ENCODE data around the gene MAP1S.

The MAP1S gene

DNA sequence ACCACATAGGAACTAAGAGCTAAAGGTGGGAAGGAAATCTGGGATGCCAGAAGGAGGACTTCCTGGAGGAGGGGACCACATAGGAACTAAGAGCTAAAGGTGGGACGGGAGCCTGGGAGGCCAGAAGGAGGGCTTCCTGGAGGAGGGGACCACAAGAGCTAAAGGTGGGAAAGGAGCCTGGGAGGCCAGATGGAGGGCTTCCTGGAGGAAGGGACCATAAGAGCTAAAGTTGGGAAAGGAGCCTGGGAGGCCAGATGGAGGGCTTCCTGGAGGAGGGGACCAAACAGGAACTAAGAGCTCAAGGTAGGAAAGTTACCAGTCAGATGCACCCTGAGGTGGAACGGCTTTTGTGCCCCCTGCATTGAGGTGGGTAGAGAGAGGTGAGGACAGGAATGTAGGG lies 22.2 kb downstream of the MAP1S start:
- no peak for DNase-seq

DNA sequence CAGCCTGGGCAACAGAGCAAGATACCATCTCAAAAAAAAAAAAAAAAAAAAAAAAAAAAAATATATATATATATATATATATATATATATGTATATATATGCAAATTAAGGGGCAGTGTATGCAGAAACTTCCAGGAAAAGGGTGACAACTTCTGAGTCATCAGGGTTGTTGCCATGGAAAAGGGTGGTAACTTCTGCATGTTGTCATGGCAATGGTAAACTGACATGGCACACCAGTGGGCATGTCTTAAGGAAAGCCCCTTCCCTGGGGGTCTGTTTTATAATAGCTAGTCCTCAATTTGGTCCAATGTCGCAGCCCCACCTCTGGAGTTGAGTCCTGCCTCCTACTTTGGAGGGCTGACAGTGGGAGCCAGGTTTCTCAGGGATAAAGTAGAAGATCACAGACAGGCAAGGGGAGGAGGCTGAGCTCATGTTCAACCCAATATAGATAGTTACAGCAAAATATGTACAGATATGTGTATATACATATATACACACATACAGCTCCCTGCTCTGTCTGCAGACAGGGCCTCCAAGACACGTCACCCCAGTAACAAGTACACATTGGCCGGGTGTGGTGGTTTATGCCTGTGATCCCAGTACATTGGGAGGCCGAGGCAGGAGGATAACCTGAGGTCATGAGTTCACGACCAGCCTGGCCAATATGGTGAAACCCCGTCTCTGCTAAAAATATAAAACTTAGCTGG lies 24.7 kb downstream of the MAP1S start:
- peak; percentile 35 to 53 for DNase-seq

DNA sequence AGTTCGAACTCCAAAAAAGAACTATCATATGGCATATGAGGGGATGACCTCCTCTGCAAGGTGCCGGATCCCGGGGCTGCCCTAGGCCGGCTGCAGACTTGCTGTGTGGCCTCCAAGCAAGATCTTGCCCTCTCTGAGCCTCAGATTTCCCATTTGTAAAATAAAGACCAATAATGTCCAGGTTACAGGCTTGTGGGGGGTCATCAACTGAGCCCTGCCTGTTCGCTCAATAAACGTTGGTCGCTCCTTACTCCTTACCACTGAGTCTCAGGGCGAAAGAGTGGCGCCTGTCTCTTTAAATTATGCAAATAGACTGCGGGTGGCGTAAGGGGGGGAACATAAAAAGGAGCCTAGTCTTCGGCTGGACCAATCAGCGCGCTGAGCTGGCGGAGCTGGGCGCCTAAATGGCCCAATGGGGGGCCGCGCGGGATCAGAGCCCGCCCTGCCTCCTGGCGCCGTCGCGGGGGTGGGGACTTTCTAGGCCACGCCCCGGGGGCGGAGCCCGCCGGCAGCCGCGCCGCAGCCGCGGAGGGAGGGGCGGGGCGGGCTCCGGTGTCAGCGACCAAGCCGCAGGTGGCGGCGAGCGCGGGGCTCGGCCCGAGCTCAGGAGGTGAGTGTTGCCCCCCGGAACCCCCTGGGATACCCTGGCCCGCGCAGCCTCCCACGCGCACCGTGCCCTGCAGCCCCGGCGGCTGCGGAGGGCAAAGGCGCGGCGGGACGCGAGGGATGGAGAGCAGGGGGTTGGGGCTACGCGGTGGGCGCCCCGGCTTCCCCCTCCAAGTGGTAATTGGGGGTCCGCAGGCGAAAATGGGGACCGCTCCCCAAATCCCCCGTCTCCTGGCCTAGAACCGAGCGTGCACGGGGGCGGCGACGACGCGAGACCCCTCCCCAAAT lies 28.2 kb downstream of the MAP1S start:
- DNase-seq = peak; percentile 96

DNA sequence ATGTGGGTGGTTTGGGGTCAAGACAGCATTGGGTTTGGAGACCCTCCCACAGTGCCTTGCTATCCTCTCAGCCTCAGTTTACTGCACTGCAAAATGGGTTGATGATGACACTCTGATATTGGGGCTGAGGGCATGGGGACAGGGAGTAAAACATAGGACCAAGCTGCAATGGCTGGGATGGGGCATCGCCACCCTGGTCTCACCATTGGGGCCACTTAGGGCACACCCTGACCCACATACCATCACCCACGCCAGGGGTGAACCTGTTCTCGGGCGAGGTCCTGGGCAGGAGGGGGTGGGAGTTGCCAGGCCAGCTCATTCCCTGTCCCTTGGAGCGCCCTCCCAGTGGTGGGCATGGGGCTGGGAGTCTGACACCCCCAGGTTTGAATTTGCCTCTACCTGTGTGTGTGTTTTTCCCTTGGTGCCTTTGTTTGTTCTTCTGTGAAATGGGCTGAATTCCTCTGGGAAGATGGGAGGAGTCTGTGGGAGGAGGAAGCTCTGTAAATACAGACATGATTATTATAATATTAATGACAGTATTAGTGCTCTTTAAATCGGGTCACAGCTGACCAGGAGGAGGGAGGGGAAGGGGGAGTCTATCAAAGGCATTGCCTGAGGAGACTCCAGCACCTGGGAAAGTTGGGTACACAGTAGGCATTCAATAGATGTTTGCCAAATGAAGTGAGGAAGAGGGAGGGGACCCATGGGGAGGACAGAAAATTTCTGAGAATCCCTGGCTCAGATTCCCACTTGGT lies 29.8 kb downstream of the MAP1S start:
- DNase-seq = no peak

DNA sequence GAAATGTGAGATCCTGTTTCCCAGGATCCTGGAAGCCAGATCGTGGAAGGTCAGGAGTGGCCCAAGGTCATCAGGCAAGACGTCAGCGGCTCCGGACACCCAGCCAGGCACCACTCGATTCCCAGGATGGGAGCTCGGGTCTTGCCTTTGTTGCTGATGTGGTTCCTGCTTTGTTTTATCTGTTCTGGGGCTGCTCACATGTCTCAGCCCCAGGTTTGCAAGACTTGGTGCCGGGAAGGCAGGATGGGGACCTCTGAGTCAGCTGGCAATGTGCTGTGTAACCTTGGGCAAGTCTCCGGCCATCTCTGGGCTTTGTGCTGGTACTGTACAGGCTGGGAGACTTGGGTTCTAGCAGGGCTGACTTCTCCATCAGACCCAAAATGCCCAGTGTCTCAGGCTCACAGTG lies 30.6 kb downstream of the MAP1S start:
- DNase-seq = no peak

DNA sequence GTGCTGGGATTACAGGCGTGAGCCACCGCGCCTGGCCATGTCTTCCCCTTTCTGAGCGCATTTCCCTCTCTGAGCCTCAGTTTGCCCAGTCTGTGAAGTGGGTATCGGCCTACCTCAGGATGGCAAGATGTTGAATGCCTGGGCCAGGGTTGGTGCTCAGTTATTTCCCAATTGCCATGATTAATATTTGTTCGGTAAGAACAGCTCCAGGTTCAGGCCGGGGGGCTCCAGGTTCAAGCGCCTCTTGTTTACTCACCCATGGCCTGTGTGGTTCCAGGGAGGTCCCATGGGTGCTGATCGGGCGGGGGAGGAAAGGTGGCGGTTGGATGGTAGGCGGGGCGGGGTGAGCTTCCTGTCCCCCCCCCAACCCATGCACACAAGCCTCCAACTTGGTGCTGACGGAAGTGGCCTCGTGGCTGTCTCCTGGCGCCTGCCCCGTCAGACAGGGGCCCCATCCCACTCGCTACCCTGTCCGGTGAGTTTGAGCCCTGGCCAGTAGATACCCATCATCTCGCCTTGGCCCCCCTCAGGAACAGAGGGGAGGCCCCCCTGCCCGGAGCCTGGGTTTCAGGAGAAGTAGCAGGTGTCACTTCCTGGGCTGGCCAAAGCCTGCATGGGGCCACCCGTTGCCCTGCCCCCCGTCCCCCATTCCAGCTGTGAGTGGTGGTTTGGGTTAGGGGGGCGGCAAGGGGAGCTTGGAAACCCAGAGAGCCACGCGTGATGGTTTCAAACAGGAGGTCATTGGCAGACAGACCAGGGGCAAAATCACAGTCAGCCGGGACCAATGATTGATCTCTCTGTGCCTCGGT lies 32.0 kb downstream of the MAP1S start, which contains the start of gene FCHO1:
FCHO1 (plus strand) TSS at position 375 of the 809 bp plus-strand sequence. CDS start 3,688 bp downstream, outside the sequence.
- peak; percentile 86 to 88 for DNase-seq

DNA sequence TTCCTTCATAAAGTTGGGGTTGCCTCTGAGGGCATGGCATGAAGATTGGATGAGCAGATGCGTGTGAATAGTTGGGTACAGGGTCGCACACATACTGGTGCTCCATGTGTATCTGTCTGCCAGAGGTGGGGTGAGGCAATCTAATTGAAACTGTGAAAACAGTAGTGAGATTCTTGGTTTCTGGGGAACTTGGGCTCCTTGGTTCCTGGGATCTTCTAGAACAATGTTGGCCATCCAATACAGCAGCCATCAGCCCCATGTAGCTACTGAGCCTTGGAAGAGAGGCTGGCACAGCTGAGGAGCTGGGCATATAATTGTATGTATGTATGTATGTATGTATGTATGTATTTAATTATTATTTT lies 32.6 kb downstream of the MAP1S start:
- no peak for DNase-seq

DNA sequence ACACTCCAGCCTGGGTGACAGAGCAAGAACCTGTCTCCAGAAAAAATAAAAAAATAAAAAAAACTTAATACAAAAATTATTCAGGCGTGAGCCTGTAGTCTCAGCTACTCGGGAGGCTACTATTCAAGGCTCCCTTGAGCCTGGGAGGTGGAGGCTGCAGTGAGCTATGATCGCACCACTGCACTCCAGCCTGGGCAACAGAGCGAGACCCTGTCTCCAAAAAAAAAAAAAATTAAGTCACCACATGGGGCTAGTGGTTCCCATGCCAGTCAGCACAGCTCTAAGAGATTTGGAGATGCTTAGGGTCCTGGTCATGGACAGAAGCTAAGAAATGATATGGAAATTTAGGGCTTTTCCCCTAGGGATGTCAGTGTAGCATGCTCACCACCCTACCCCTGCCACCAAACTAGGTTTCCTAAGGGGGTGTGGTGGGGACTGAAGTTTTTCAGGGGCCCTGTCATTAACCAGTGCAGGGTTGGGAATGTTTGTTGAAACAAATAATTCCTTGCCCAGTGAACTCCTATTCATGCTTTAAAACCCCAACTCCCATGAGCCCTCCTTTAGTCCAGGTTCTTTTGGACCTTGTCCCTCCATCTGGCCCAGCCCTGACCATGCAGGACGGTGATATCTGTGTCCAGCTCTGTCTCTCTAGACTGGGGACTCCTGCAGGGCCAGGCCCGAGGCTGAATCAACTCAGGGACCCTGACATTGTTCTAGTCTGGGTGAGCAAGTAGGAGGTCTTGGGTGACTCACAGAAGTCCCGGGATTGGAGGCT lies 33.8 kb downstream of the MAP1S start:
- no peak for DNase-seq

DNA sequence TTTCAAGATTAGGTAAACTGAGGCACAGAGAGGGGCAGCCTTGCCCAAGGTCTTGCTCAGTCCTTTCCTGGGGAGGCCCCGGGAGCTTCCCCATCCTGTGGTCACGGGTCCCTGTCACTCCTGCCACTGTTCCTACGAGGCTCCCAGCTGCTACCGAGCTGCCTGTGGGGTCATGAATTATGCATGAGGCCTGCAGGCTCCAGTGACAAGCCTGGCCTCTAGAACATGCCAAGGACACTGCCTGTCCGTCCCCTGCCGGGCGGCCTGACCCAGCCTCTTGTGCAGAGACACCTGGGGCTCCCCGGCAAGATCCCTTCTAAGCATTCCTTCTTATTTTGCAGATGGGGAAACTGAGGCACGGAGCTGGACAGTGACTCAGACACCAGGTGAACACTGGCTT lies 34.7 kb downstream of the MAP1S start:
- no peak for DNase-seq

DNA sequence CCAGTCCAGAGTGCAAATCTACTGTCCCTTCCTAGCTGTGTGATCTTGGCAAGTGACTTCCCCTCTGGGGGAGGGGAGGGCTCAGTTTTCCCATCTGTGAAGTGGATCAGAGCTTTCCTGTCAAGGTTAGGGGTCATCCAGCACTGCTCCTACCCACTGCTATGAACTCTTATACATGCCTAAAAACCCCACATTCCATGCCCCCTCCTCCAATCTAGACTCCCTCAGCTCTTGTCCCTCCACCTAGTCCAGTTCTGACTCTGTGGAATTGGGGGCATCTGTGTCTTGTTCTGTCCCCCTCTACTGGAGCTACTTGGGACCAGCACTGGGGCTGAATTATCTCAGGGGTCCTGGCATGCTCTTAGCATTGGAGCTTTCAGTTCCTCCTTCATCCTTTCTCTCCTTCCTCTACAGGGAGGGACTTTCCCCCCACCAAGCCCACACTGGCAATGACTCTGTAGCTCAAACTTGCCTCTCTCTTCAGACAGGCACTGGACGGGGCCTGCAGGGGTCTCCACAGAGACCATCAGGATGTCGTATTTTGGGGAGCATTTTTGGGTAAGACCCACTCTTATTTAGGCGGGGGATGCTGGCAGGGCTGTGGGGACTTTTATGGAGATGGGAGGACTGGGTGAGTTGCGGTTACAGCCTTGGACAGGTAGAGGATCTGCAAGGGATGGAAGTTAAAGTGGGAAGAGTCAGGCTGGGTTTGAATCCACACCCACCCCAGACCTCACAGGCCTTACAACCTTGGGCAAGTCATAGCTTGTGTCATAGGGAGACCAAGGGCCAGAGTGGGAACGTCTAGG lies 35.6 kb downstream of the MAP1S start:
- peak in 1 of 2 donors; percentile 60 for DNase-seq

DNA sequence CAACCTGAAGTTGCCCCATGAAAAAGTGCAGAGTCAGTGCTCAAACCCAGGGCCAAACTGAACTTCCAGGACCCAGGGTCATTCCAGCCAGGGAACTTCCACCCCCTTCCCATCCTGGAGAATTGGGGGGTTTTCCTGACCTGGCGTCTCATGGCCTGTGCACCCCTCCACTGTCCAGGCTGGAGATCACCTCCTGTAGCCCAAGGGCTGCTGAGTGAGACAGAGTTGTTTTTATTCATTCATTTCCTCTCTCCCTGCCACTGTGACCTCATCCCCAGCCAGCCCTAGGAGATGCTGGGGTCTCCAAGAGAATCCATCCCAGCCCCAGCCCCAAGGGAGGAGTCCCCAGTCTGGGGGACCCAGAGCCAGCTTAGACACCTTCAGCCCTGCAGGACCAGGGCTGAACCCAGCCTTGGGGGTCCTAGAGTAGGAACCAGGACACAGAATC lies 36.2 kb downstream of the MAP1S start:
- no peak for DNase-seq

DNA sequence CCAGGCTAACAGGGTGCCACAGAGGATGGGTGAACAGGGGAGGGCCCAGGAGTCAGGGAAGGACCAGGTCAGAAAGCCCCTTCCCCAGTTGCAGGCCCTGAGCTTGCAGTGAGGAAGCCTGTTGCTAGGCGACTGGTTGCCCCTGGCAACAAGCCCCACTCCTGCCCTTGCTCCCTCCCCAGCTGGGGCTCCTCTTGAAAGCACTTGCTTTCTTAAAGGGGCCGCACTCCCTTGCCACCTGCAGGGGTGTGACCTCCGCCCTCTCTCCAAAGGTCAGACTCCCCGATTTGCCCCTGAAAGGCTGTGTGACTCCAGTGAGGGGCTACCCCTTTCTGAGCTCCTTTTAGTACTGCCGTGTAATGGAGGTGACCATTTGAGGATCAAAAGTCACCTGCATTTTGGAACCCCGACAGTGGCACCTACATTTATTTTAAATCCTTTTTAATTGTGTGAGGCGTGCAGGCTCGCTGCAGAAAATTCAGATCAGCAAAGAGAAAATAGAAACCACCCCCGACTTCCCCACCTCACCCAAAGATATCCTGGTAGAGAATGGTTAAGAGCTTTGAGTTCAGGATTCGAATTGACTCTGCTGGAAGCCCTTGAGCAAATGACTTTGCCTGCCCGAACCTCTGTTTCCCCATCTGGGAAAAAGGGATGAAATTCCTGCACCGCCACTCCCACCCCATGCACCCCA lies 36.8 kb downstream of the MAP1S start:
- DNase-seq = peak; percentile 59

DNA sequence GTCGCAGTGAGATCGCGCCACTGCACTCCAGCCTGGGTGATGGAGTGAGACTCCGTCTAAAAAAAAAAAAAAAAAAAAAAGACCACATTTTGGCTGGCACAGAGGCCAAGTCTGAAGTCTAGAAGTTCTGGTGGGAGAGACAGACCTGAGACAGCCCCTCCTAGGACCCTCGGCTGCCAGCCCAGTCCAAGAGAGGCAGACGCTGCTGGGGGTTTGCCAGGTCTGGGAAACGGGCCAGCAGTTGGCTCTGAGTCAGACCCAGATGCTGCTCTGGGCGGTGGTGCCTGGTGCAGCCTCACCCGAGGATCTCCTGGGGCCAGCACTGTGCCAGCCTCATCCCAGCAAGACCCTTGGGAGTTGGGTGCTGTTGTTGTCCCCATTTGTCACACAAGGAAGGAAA lies 37.8 kb downstream of the MAP1S start:
- DNase-seq = no peak

DNA sequence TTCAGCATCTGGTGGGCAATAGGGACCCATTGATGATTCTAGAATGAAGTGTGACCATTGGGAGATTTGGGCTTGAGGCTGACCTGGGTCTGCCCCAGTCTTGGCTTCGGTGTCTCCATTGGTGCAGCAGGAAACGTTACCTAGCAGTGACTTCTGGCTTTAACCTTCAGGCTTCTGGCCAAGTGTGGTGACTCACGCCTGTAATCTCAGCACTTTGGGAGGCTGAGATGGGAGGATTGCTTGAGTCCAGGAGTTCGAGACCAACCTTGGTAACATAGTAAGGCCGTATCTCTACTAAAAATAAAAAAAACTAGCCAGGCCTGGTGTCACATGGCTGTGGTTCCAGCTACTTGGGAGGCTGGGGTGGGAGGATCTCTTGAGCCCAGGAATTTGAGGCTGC lies 39.2 kb downstream of the MAP1S start:
- no peak for DNase-seq

DNA sequence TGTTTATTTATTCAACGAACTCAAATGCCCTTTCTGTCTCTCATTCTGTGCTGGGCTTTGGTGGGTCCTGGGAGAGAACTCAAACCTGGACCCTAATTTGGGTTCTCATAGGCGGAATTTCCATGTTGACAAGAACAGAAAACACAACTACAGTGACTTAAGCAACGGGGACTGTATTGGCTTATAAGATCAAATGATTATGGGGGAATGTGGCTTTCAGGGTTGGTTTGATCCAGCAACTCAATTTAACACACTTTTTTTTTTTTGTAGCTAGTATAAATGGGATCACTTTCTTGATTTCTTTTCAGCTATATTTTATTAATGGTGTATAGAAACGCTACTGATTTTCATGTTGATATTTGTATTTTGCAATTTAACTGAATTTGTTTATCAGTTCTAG lies 41.9 kb downstream of the MAP1S start:
- no peak for DNase-seq

DNA sequence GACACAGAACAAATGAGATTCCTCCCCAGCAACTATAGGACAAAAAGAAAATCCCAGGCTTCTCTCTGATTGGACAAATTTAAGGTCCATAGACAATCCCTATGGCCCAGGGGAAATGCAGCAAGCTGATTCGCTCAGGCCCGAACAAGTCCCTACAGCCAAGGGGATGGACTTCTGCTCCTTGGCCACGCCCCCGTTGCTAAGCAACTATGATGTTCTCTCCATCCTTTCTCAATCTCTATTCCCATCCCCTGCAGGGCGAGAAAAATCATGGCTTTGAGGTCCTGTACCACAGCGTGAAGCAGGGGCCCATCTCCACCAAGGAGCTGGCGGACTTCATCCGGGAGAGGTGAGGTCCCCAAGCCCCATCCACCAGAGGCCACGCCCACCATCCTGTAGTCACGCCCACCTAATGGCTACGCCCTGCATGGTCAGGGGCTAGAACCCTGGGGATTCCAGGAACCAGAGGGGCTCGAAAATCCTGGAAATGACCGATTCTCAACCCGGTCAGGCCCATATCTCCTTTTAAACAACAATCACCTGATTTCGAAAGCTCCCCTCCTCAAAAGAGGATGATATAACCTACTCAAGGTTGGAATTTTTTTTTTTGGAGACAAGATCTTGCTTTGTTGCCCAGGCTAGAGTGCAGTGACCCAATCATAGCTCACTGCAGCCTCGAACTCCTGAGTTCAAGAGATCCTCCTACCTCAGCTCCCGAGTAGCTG lies 43.4 kb downstream of the MAP1S start:
- peak in 1 of 2 donors; percentile 44 for DNase-seq

DNA sequence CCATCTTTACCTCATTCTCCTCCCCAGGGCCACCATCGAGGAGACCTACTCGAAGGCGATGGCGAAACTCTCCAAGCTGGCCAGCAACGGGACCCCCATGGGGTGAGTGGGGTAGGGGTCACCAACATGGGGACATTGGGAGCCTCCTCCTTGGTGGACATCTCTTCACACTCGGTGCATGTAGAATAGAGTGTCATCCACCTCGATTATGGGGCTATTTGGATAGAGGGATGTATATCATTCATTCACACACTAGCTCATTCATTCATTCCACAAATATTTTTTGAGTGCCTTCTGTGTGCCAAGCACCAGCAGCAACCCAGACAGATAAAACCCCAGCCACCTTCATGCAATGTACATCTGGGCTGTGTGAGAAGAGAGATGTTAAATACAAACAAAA lies 45.1 kb downstream of the MAP1S start:
- DNase-seq = no peak

DNA sequence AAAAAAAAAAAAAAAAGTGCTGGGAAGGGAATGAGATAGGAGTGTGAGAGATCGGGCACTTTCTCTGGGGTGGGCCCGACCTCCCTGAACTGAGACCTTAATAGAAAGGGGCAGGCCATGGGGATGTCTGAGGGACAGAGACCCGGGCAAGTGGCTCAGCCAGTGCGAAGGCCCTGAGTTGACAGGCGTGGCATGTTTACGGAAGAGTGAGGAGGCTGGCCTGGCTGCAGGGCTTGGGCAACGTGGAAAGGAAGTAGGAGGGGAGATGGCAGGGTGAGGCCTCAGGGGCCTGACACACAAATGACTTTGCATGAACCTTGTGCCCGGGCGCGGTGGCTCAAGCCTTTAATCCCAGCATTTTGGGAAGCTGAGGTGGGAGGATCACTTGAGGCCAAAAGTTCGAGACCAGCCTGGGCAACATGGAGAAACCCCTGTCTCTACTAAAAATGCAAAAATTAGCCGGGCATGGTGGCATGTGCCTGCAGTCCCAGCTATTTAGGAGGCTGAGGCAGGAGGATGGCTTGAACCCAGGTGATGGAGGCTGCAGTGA lies 45.9 kb downstream of the MAP1S start:
- peak in 1 of 2 donors; percentile 62 for DNase-seq

DNA sequence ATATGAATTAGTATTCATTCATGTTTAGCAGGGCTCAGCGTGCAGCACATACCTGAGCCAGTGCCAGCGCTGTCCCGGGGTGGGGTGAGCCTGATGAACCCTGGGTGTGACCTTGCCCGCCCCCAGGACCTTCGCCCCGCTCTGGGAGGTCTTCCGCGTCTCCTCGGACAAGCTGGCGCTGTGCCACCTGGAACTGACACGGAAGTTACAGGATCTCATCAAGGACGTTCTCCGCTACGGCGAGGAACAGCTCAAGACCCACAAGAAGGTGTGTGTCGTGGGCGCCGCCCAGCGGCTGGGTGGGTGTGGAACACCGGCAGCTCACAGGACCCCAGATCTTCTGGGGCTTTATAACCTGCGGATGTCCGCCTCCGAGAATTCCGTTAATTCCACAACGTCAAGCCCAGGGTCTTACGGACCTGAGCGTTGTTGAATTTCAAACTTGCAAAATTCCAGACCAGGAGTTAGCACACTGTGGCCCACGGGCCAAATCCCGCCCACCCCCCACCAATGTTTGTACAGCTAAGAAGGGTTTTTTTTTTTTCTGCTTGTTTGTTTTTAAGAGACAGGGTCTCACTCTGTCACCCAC lies 47.4 kb downstream of the MAP1S start:
- DNase-seq = peak; percentile 42 to 63
